ENCODE measurements around the gene ZNF621. TPM values are rescaled to one million over a fixed set of nuclear protein-coding genes. Genes with fewer than 3 reads are reported as not detected.

ZNF621 gene
- total RNA-seq, 4 donors from 2014 or later, result 10.9 to 28.3 (median 18.6) TPM

GRCh38 chr3:40490916-40491315, 33.8 kb upstream of the ZNF621 start:
- peaks cover 0 to 39% of the 10 kb centered on the region in 2 donors for H3K36me3 ChIP-seq
- H3K4me1 ChIP-seq, result no peaks in the 10 kb centered on the region
- no peak for TF ChIP-seq POLR2A (IDR thresholded peaks at IDR 0.05)
- no peak for TF ChIP-seq EP300 (IDR thresholded peaks at IDR 0.05)
- TF ChIP-seq POLR2AphosphoS5 (IDR thresholded peaks at IDR 0.05), result no peak
- TF ChIP-seq CTCF (IDR thresholded peaks at IDR 0.05), result no peak
- peaks cover 0 to 37% (median 0%) of the 10 kb centered on the region in 3 donors for H3K9me3 ChIP-seq
- no peak overlapping the region for H3K27ac ChIP-seq
- 72 to 87% methylated on average over 4 to 5 of the region's 5 CpGs for WGBS, 2 donors (ENCODE audit: low coverage in 1 of 2)
- H3K27me3 ChIP-seq, result no peaks in the 10 kb centered on the region
- H3K4me3 ChIP-seq, result no peak overlapping the region
- ATAC-seq, result no peak

GRCh38 chr3:40494698-40495097, 30.1 kb upstream of the ZNF621 start:
- TF ChIP-seq EP300 (IDR thresholded peaks at IDR 0.05) (no peak), POLR2AphosphoS5 (IDR thresholded peaks at IDR 0.05) (no peak), CTCF (IDR thresholded peaks at IDR 0.05) (no peak), POLR2A (IDR thresholded peaks at IDR 0.05) (no peak)
- Histone ChIP-seq H3K36me3 (peaks cover 0 to 1% of the 10 kb centered on the region in 2 donors), H3K27ac (no peak overlapping the region), H3K4me3 (no peak overlapping the region), H3K9me3 (peaks cover 0 to under 1% (median 0%) of the 10 kb centered on the region in 3 donors), H3K27me3 (no peaks in the 10 kb centered on the region), H3K4me1 (no peaks in the 10 kb centered on the region)
- WGBS, 2 donors (ENCODE audit: low coverage in 1 of 2), result 27% methylated on average over 2 of the region's 2 CpGs
- ATAC-seq, result no peak

- 90 to 100% methylated on average over 2 of the region's 2 CpGs for WGBS, 2 donors (ENCODE audit: low coverage in 1 of 2)
- Histone ChIP-seq H3K9me3 (no peaks in the 10 kb centered on the region), H3K4me3 (no peak overlapping the region), H3K27ac (no peak overlapping the region), H3K4me1 (no peaks in the 10 kb centered on the region), H3K27me3 (no peaks in the 10 kb centered on the region), H3K36me3 (no peaks in the 10 kb centered on the region)
- ATAC-seq, result no peak
- TF ChIP-seq CTCF (IDR thresholded peaks at IDR 0.05), result no peak
- TF ChIP-seq EP300 (IDR thresholded peaks at IDR 0.05), result no peak
- TF ChIP-seq POLR2A (IDR thresholded peaks at IDR 0.05), result no peak
- TF ChIP-seq POLR2AphosphoS5 (IDR thresholded peaks at IDR 0.05), result no peak
These were observed 27.5 kb upstream of the ZNF621 start for GRCh38 chr3:40497288-40497687.

GRCh38 chr3:40499952-40500351, 24.8 kb upstream of the ZNF621 start:
- TF ChIP-seq POLR2AphosphoS5 (IDR thresholded peaks at IDR 0.05) (no peak), CTCF (IDR thresholded peaks at IDR 0.05) (no peak), EP300 (IDR thresholded peaks at IDR 0.05) (no peak), POLR2A (IDR thresholded peaks at IDR 0.05) (no peak)
- Histone ChIP-seq H3K4me1 (peaks cover 0 to 2% (median under 1%) of the 10 kb centered on the region in 3 donors), H3K9me3 (no peaks in the 10 kb centered on the region), H3K27me3 (no peaks in the 10 kb centered on the region), H3K36me3 (no peaks in the 10 kb centered on the region), H3K27ac (no peak overlapping the region), H3K4me3 (no peak overlapping the region)
- no peak for ATAC-seq
- 80 to 88% methylated on average over 1 of the region's 1 CpG for WGBS, 2 donors (ENCODE audit: low coverage in 1 of 2)

GRCh38 chr3:40502034-40502433, 22.7 kb upstream of the ZNF621 start:
- H3K4me1 ChIP-seq, result peaks cover 0 to 20% (median 7%) of the 10 kb centered on the region in 3 donors
- no peak for ATAC-seq
- no peaks in the 10 kb centered on the region for H3K9me3 ChIP-seq
- H3K36me3 ChIP-seq, result no peaks in the 10 kb centered on the region
- no peak overlapping the region for H3K27ac ChIP-seq
- TF ChIP-seq POLR2AphosphoS5 (IDR thresholded peaks at IDR 0.05), result no peak
- no peak for TF ChIP-seq CTCF (IDR thresholded peaks at IDR 0.05)
- TF ChIP-seq EP300 (IDR thresholded peaks at IDR 0.05), result no peak
- TF ChIP-seq POLR2A (IDR thresholded peaks at IDR 0.05), result no peak
- no peaks in the 10 kb centered on the region for H3K27me3 ChIP-seq
- 82 to 100% methylated on average over 1 to 2 of the region's 2 CpGs for WGBS, 2 donors (ENCODE audit: low coverage in 1 of 2)
- H3K4me3 ChIP-seq, result no peak overlapping the region
